ENCODE measurements around the gene CD177. TPM values are rescaled to one million over a fixed set of nuclear protein-coding genes. Genes with fewer than 3 reads are reported as not detected.

Gene CD177
- total and polyA plus RNA-seq, 8 donors, result 0.14 to 2.8 (median 0.28) TPM; not detected in 1

- H3K36me3 ChIP-seq, result no peaks in the 10 kb centered on the region
- intact Hi-C loops (cut with DNase I), result no loop called here
- H3K9me3 ChIP-seq, result no peaks in the 10 kb centered on the region
- H3K27me3 ChIP-seq, result no peaks in the 10 kb centered on the region
- H3K4me3 ChIP-seq, result no peak overlapping the region
- TF ChIP-seq, protein P1, sequence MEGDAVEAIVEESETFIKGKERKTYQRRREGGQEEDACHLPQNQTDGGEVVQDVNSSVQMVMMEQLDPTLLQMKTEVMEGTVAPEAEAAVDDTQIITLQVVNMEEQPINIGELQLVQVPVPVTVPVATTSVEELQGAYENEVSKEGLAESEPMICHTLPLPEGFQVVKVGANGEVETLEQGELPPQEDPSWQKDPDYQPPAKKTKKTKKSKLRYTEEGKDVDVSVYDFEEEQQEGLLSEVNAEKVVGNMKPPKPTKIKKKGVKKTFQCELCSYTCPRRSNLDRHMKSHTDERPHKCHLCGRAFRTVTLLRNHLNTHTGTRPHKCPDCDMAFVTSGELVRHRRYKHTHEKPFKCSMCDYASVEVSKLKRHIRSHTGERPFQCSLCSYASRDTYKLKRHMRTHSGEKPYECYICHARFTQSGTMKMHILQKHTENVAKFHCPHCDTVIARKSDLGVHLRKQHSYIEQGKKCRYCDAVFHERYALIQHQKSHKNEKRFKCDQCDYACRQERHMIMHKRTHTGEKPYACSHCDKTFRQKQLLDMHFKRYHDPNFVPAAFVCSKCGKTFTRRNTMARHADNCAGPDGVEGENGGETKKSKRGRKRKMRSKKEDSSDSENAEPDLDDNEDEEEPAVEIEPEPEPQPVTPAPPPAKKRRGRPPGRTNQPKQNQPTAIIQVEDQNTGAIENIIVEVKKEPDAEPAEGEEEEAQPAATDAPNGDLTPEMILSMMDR (IDR thresholded peaks at IDR 0.05), result no peak
- no peak for FAIRE-seq
- no peak overlapping the region for H3K27ac ChIP-seq
- WGBS, 2 donors, result 44 to 53% methylated on average over 6 of the region's 6 CpGs
- H3K4me1 ChIP-seq, result no peaks in the 10 kb centered on the region
- no peak for ATAC-seq
- DNase-seq, result no peak
Measured at GRCh38 chr19:43412441-43412840, 59.0 kb downstream of the CD177 start.

Other genes starting within 250 kb of the CD177 start
- gene PSG5, start 167.2 kb upstream of the CD177 start, total RNA-seq, result under 1 TPM in 1 of 6 donors, not detected in 5; 0.44 TPM
- under 1 TPM in 1 of 2 donors, not detected in 1; 0.49 TPM for gene PSG5, start 167.2 kb upstream of the CD177 start, polyA plus RNA-seq
- gene PSG4, start 148.0 kb upstream of the CD177 start, total RNA-seq, result under 1 TPM in 4 of 6 donors, not detected in 2; 0.24 to 0.76 (median 0.36) TPM
- gene PSG4, start 148.0 kb upstream of the CD177 start, polyA plus RNA-seq, result 1 to 10 TPM in 1 of 2 donors, under 1 TPM in 1; 0.12 to 3.0 TPM
- gene PSG9, start 84.2 kb upstream of the CD177 start, total RNA-seq, result under 1 TPM in 1 of 6 donors, not detected in 5; 0.31 TPM
- gene PSG9, start 84.2 kb upstream of the CD177 start, polyA plus RNA-seq, result under 1 TPM in 1 of 2 donors, not detected in 1; 0.23 TPM
- not detected for gene TEX101, start 61.2 kb downstream of the CD177 start, total RNA-seq
- not detected for gene TEX101, start 61.2 kb downstream of the CD177 start, polyA plus RNA-seq
- gene LYPD3, start 111.9 kb downstream of the CD177 start, total RNA-seq, result under 1 TPM; 0.20 to 0.53 (median 0.31) TPM
- gene LYPD3, start 111.9 kb downstream of the CD177 start, polyA plus RNA-seq, result 1 to 10 TPM in 1 of 2 donors, under 1 TPM in 1; 0.38 to 1.7 TPM
- 10 to 100 TPM in 2 of 6 donors, 1 to 10 TPM in 4; 7.2 to 12.8 (median 9.5) TPM for gene PHLDB3, start 151.1 kb downstream of the CD177 start, total RNA-seq
- gene PHLDB3, start 151.1 kb downstream of the CD177 start, polyA plus RNA-seq, result 10 to 100 TPM; 22.3 to 33.7 TPM
- 10 to 100 TPM in 5 of 6 donors, 1 to 10 TPM in 1; 8.7 to 21.3 (median 15.9) TPM for gene ETHE1, start 173.5 kb downstream of the CD177 start, total RNA-seq
- gene ETHE1, start 173.5 kb downstream of the CD177 start, polyA plus RNA-seq, result 10 to 100 TPM; 13.6 to 17.3 TPM
- 1 to 10 TPM in 5 of 6 donors, under 1 TPM in 1; 0.79 to 1.3 (median 1.2) TPM for gene ZNF575, start 179.5 kb downstream of the CD177 start, total RNA-seq
- gene ZNF575, start 179.5 kb downstream of the CD177 start, polyA plus RNA-seq, result 1 to 10 TPM; 1.1 to 1.2 TPM
- gene XRCC1, start 221.8 kb downstream of the CD177 start, total RNA-seq, result 10 to 100 TPM in 5 of 6 donors, 1 to 10 TPM in 1; 9.3 to 13.5 (median 12.0) TPM
- 10 to 100 TPM; 15.0 to 19.3 TPM for gene XRCC1, start 221.8 kb downstream of the CD177 start, polyA plus RNA-seq
- 1 to 10 TPM in 2 of 6 donors, under 1 TPM in 4; 0.51 to 1.5 (median 0.60) TPM for gene PINLYP, start 222.1 kb downstream of the CD177 start, total RNA-seq
- gene PINLYP, start 222.1 kb downstream of the CD177 start, polyA plus RNA-seq, result 1 to 10 TPM; 5.2 to 7.2 TPM
- gene IRGQ, start 242.4 kb downstream of the CD177 start, total RNA-seq, result 10 to 100 TPM in 3 of 6 donors, 1 to 10 TPM in 3; 8.2 to 14.7 (median 11.0) TPM
- gene IRGQ, start 242.4 kb downstream of the CD177 start, polyA plus RNA-seq, result 1 to 10 TPM; 4.3 to 6.1 TPM
- 1 to 10 TPM; 5.2 to 8.6 (median 6.2) TPM for gene ZNF576, start 242.9 kb downstream of the CD177 start, total RNA-seq
- gene ZNF576, start 242.9 kb downstream of the CD177 start, polyA plus RNA-seq, result 1 to 10 TPM; 7.5 to 8.4 TPM

Data from pancreas (tissue), 10 donors.